ENCODE data around the gene KDM5B. TPM values are rescaled to one million over a fixed set of nuclear protein-coding genes. Genes with fewer than 3 reads are reported as not detected.

Gene KDM5B
- total RNA-seq, 2 experiments from 2014 or later: not detected

GRCh38 chr1:202692959-202693555 is 115.2 kb downstream of the KDM5B start:
- Histone ChIP-seq H3K4me2 (ENCODE audit: low read length) (no peak overlapping the region), H3K4me1 (ENCODE audit: insufficient read depth, low read length, poor library complexity, severe bottlenecking) (no peaks in the 10 kb centered on the region), H3K9me3 (ENCODE audit: low read length) (no peaks in the 10 kb centered on the region), H3K4me3 (ENCODE audit: low read depth, low read length, poor library complexity, severe bottlenecking) (no peak overlapping the region), H2AFZ (ENCODE audit: low read length) (no peak overlapping the region), H3K36me3 (ENCODE audit: insufficient read depth, low read length) (no peaks in the 10 kb centered on the region), H3K9me2 (ENCODE audit: insufficient read depth, low read length) (no peaks in the 10 kb centered on the region), H4K20me1 (ENCODE audit: insufficient read depth, low read length) (no peaks in the 10 kb centered on the region; the same call in 1 of the 2 replicates), H3K79me2 (ENCODE audit: insufficient read depth, low read depth, low read length) (no peaks in the 10 kb centered on the region), H3K27ac (ENCODE audit: low read depth, low read length, poor library complexity, severe bottlenecking) (no peak overlapping the region)
- intact Hi-C loops (cut with micrococcal nuclease; ENCODE audit: unreplicated experiment): no loop called here
- peak; percentile 67 for DNase-seq (ENCODE audit: low spot score)
- BruUV-seq (replicated peaks): no TSS peak
- CTCF ChIA-PET (ENCODE audit: unreplicated experiment): no interaction called here
- POLR2A ChIA-PET: interaction anchor here (0.6 kb wide), 1 partner anchor 322 kb away, joined by 8 read pairs; no protein-coding TSS in a partner anchor
- TF ChIP-seq, protein P1, sequence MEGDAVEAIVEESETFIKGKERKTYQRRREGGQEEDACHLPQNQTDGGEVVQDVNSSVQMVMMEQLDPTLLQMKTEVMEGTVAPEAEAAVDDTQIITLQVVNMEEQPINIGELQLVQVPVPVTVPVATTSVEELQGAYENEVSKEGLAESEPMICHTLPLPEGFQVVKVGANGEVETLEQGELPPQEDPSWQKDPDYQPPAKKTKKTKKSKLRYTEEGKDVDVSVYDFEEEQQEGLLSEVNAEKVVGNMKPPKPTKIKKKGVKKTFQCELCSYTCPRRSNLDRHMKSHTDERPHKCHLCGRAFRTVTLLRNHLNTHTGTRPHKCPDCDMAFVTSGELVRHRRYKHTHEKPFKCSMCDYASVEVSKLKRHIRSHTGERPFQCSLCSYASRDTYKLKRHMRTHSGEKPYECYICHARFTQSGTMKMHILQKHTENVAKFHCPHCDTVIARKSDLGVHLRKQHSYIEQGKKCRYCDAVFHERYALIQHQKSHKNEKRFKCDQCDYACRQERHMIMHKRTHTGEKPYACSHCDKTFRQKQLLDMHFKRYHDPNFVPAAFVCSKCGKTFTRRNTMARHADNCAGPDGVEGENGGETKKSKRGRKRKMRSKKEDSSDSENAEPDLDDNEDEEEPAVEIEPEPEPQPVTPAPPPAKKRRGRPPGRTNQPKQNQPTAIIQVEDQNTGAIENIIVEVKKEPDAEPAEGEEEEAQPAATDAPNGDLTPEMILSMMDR (conservative IDR thresholded peaks at IDR 0.05; ENCODE audit: low read length): peak; percentile 56
- no peak for TF ChIP-seq EZH2phosphoT487 (IDR thresholded peaks at IDR 0.05; ENCODE audit: borderline replicate concordance, low read depth, low read length)

- no peak overlapping the region for H2AFZ ChIP-seq (ENCODE audit: low read length)
- no peaks in the 10 kb centered on the region for H3K79me2 ChIP-seq (ENCODE audit: insufficient read depth, low read depth, low read length)
- intact Hi-C loops (cut with micrococcal nuclease; ENCODE audit: unreplicated experiment): no loop called here
- H3K9me3 ChIP-seq (ENCODE audit: low read length): no peaks in the 10 kb centered on the region
- no peak overlapping the region for H3K4me3 ChIP-seq (ENCODE audit: low read depth, low read length, poor library complexity, severe bottlenecking)
- H3K9me2 ChIP-seq (ENCODE audit: insufficient read depth, low read length): no peaks in the 10 kb centered on the region
- no peak overlapping the region for H3K4me2 ChIP-seq (ENCODE audit: low read length)
- TF ChIP-seq EZH2phosphoT487 (IDR thresholded peaks at IDR 0.05; ENCODE audit: borderline replicate concordance, low read depth, low read length): no peak
- TF ChIP-seq, protein P1 (conservative IDR thresholded peaks at IDR 0.05; ENCODE audit: low read length): no peak
- no peaks in the 10 kb centered on the region for H3K4me1 ChIP-seq (ENCODE audit: insufficient read depth, low read length, poor library complexity, severe bottlenecking)
- DNase-seq (ENCODE audit: low spot score): no peak
- CTCF ChIA-PET (ENCODE audit: unreplicated experiment): interaction anchor here (0.6 kb wide), 1 partner anchor 590 kb away, joined by 6 read pairs; no protein-coding TSS in a partner anchor
- no peaks in the 10 kb centered on the region; the same call in 1 of the 2 replicates for H4K20me1 ChIP-seq (ENCODE audit: insufficient read depth, low read length)
- no peaks in the 10 kb centered on the region for H3K36me3 ChIP-seq (ENCODE audit: insufficient read depth, low read length)
- no peak overlapping the region for H3K27ac ChIP-seq (ENCODE audit: low read depth, low read length, poor library complexity, severe bottlenecking)
- POLR2A ChIA-PET: no interaction called here
- no TSS peak for BruUV-seq (replicated peaks)
Measured at GRCh38 chr1:202691816-202692215, 116.4 kb downstream of the KDM5B start.
